RWPE2 (cell line): ENCODE measurements around the gene ABCA5.

Experiments used
- ATAC-seq: fragments of 200-7000 bp; cut with Tn5 transposase; 3 replicates; pipeline ENCODE4 v1.9.1; 2021; ENCODE audit warnings: low read depth
- DNase-seq: peaks from one replicate; pipeline ENCODE4 v3.0.0-alpha.2; 2020; ENCODE audit warnings: low spot score
- H3K27ac ChIP-seq: fragments of 450-650 bp; 2 replicates; pipeline ENCODE4 v1.5.1; 2017; ENCODE audit warnings: mild to moderate bottlenecking; ENCODE audit not compliant: poor library complexity, severe bottlenecking
- H3K27me3 ChIP-seq: fragments of 250-450 bp; sonication (Bioruptor Pico); 2 replicates; pipeline ENCODE4 v1.5.1; 2021; ENCODE audit warnings: mild to moderate bottlenecking, moderate library complexity; ENCODE audit not compliant: insufficient read depth, poor library complexity, severe bottlenecking
- H3K36me3 ChIP-seq: fragments of 250-450 bp; sonication (Bioruptor Pico); 2 replicates; pipeline ENCODE4 v1.5.1; 2020; ENCODE audit warnings: low read depth, mild to moderate bottlenecking, moderate library complexity
- H3K4me1 ChIP-seq: fragments of 250-450 bp; sonication (Bioruptor Pico); 2 replicates; pipeline ENCODE4 v1.5.1; 2021; ENCODE audit warnings: mild to moderate bottlenecking, moderate library complexity; ENCODE audit not compliant: insufficient read depth, poor library complexity, severe bottlenecking
- H3K4me3 ChIP-seq: fragments of 250-450 bp; sonication (Bioruptor Pico); 2 replicates; pipeline ENCODE4 v1.5.1; 2021; ENCODE audit warnings: mild to moderate bottlenecking, moderate library complexity; ENCODE audit not compliant: severe bottlenecking
- H3K9me3 ChIP-seq: fragments of 250-450 bp; sonication (Bioruptor Pico); 2 replicates; pipeline ENCODE4 v1.5.1; 2021; ENCODE audit warnings: mild to moderate bottlenecking, moderate library complexity; ENCODE audit not compliant: severe bottlenecking
- TF ChIP-seq, protein P1 (sequence below): fragments of 450-650 bp; IDR thresholded peaks from one replicate; pipeline ENCODE4 v1.5.1; 2017; ENCODE audit warnings: mild to moderate bottlenecking, moderate library complexity; ENCODE audit not compliant: poor library complexity, severe bottlenecking

ABCA5 gene

DNA sequence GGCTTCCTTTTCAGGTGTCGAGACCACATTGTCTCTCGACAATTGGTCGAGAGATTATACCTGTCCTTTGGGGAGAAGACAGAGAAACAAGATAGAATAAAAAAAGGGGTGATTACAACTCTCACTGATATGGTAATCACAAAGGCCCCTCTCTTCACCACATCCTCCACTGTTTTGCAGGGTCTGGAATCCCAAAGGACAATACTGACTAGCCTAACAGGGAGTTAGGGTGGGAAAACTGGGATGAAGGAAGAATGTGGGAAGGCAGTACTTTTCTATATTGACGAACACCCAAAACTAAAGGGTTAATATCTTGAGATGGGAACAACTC, 6.1 kb downstream of the ABCA5 start:
- TF ChIP-seq, protein P1, sequence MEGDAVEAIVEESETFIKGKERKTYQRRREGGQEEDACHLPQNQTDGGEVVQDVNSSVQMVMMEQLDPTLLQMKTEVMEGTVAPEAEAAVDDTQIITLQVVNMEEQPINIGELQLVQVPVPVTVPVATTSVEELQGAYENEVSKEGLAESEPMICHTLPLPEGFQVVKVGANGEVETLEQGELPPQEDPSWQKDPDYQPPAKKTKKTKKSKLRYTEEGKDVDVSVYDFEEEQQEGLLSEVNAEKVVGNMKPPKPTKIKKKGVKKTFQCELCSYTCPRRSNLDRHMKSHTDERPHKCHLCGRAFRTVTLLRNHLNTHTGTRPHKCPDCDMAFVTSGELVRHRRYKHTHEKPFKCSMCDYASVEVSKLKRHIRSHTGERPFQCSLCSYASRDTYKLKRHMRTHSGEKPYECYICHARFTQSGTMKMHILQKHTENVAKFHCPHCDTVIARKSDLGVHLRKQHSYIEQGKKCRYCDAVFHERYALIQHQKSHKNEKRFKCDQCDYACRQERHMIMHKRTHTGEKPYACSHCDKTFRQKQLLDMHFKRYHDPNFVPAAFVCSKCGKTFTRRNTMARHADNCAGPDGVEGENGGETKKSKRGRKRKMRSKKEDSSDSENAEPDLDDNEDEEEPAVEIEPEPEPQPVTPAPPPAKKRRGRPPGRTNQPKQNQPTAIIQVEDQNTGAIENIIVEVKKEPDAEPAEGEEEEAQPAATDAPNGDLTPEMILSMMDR: no peak
- DNase-seq (no peak), ATAC-seq (no peak)
- H3K4me1 ChIP-seq: peaks cover 11% of the 10 kb centered on the region
- H3K27ac ChIP-seq: no peak overlapping the region
- H3K9me3 ChIP-seq: no peaks in the 10 kb centered on the region
- H3K36me3 ChIP-seq: no peaks in the 10 kb centered on the region; the same call in 1 of the 2 replicates
- H3K27me3 ChIP-seq: no peaks in the 10 kb centered on the region
- no peak overlapping the region for H3K4me3 ChIP-seq

DNA sequence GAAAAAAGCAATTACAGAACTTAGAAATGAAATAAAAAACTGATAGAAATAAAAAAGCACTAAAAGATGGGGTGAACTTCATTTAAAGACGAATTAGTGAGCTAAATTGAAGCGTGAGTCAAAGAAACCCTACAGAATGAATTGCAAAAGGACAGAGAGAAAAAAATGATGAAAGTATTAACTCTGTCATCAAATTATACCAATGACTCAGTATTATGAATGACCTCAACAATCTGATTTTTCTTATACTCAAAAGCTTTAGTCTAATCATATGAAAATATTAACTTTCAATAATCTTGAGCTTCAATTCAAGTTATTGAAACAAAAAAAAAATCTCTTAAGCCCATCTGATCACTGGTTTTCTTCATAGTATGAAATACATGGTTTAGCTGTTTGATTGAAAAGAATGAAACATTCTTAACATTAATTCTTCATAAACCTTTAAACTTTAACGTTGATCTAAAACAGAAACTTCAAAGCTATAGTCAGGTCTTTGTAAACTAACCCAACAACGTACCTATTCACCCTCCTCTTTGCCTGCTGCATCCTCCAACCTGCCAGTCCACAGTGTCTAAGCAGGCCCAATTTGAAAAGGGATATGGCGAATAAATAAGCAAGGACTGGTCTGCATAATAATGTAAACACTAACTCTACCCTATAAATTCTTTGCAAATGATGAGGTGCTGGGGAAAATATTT, 6.6 kb downstream of the ABCA5 start:
- ATAC-seq: no peak
- no peaks in the 10 kb centered on the region for H3K27me3 ChIP-seq
- DNase-seq: no peak

DNA sequence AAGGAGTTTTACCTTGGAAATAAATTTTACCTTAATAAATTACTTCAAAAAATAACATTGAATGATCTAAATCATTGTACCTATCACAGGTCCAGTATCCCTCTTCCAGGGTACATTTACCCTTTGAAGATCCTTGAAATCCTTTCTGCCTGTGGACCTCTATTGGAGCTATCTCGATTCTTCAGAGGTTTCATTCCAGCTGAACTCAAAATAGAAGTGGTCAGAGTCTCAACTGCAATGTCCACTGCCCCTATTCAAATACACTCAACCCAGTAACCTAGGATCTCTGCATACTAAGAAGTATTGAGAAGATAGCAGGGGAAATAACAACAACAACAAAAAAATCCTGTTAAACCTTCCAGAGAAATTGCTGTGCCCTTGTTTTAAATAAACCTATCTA, 9.3 kb downstream of the ABCA5 start:
- Histone ChIP-seq H3K27ac (no peak overlapping the region), H3K36me3 (no peaks in the 10 kb centered on the region; the same call in none of the 2 replicates), H3K4me3 (no peak overlapping the region), H3K4me1 (peaks cover 8% of the 10 kb centered on the region), H3K9me3 (no peaks in the 10 kb centered on the region), H3K27me3 (no peaks in the 10 kb centered on the region)
- no peak for DNase-seq
- no peak for ATAC-seq
- TF ChIP-seq, protein P1: no peak

More for the DNA sequence above, 6.6 kb downstream of the ABCA5 start:
- H3K9me3 ChIP-seq: no peaks in the 10 kb centered on the region
- TF ChIP-seq, protein P1: no peak
- no peak overlapping the region for H3K4me3 ChIP-seq
- no peak overlapping the region for H3K27ac ChIP-seq
- peaks cover 6% of the 10 kb centered on the region for H3K4me1 ChIP-seq
- H3K36me3 ChIP-seq: no peaks in the 10 kb centered on the region; the same call in 1 of the 2 replicates

DNA sequence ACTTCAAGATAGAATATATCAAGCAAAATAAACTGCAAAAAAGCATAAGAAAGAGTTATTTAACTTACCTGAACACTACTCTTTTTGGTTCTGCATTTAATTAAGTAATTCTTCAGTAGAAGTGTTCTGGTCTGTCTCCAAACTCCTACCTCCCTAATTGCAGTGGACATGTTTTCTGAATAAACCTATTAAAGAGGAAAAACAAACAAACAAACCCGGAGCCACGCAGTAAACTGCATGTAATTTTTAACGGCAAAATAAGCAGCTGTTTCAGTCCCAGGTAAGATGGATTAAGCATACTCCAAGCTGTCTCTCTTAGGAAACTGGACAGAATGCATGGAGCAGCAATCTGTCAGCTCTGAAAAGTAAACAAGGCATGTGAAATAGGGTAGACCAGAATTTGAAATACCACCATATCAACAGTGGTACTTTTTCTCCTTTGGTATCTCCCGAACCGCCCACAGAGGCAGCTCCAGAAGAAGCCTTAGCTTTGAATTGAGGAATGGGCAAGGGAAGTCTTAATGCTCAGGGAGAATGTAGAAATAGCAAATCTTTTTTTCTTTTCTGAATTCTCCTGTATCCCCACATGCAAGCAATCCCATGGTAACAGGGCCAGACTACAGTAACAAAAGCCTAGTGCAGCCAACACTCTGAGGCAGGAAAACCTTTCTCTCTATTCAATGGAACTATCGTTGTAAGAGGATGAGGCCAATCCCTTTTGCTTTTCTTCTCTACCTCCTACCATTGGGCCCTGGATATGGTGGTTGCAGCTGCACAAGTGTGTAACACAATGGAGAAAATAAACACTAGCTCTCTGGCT, 12.5 kb downstream of the ABCA5 start:
- H3K27me3 ChIP-seq: no peaks in the 10 kb centered on the region
- TF ChIP-seq, protein P1: no peak
- H3K4me1 ChIP-seq: peaks cover 8% of the 10 kb centered on the region
- H3K4me3 ChIP-seq: no peak overlapping the region
- no peak overlapping the region for H3K27ac ChIP-seq
- DNase-seq (no peak), ATAC-seq (no peak)
- H3K9me3 ChIP-seq: no peaks in the 10 kb centered on the region
- H3K36me3 ChIP-seq: no peaks in the 10 kb centered on the region; the same call in 1 of the 2 replicates

DNA sequence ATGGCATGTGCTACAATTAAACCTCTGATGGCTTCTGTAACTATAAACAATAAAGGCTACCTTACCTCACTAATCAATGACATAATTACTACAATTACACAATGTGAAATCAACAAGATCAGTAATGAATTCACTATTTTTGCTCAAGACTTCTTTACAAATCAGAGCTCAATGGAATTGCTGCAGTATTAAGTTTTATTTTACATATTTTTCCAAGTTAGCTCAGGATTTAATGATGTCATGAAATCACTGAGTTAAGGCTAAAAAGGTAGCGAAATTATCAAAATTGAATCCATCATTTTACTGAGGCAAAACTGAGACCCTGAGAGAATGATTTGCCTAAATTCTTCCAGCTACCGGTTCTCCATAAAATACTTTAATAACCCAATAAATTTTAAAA, 21.8 kb downstream of the ABCA5 start:
- TF ChIP-seq, protein P1: no peak
- H3K27ac ChIP-seq: no peak overlapping the region
- ATAC-seq (no peak), DNase-seq (no peak)
- H3K36me3 ChIP-seq: peaks cover 26% of the 10 kb centered on the region
- peaks cover 3% of the 10 kb centered on the region for H3K27me3 ChIP-seq
- H3K9me3 ChIP-seq: no peaks in the 10 kb centered on the region
- no peaks in the 10 kb centered on the region for H3K4me1 ChIP-seq
- H3K4me3 ChIP-seq: no peak overlapping the region
